WERI-Rb-1 (cell line): ENCODE measurements around the gene ENDOU.

Source experiments
- DNase-seq: peaks from one replicate; pipeline ENCODE4 v3.0.0-alpha.2; 2020
- H3K27ac ChIP-seq: fragments of 250-450 bp; sonication (Bioruptor Pico); 2 replicates; pipeline ENCODE4 v1.5.1; 2020; ENCODE audit warnings: mild to moderate bottlenecking, moderate library complexity
- H3K27me3 ChIP-seq: fragments of 250-450 bp; sonication (Bioruptor Pico); 2 replicates; pipeline ENCODE4 v1.5.1; 2021; ENCODE audit warnings: mild to moderate bottlenecking, low read depth, moderate library complexity; ENCODE audit not compliant: insufficient read depth, severe bottlenecking
- H3K36me3 ChIP-seq: fragments of 250-450 bp; sonication (Bioruptor Pico); 2 replicates; pipeline ENCODE4 v1.5.1; 2020; ENCODE audit warnings: mild to moderate bottlenecking, moderate library complexity
- H3K4me3 ChIP-seq: 2 replicates; pipeline ENCODE4 v1.5.1; 2011; ENCODE audit warnings: low read depth, mild to moderate bottlenecking, control low read depth, low read length
- H3K9me3 ChIP-seq: fragments of 250-450 bp; sonication (Bioruptor Pico); 2 replicates; pipeline ENCODE4 v1.5.1; 2021; ENCODE audit warnings: mild to moderate bottlenecking, moderate library complexity; ENCODE audit not compliant: severe bottlenecking
- CTCF ChIP-seq: IDR thresholded peaks from 2 replicates; pipeline ENCODE4 v1.5.1; 2011; ENCODE audit warnings: low read depth, mild to moderate bottlenecking, control low read depth, inconsistent platforms, low read length

Gene ENDOU

GRCh38 chr12:47714826-47715386 lies 10.4 kb downstream of the ENDOU start:
- Histone ChIP-seq H3K36me3 (no peaks in the 10 kb centered on the region), H3K27ac (no peak overlapping the region), H3K9me3 (no peaks in the 10 kb centered on the region), H3K27me3 (no peaks in the 10 kb centered on the region), H3K4me3 (no peak overlapping the region)
- no peak for DNase-seq
- no peak for TF ChIP-seq CTCF

- H3K9me3 ChIP-seq: no peaks in the 10 kb centered on the region
- no peak overlapping the region for H3K27ac ChIP-seq
- DNase-seq: no peak
- no peaks in the 10 kb centered on the region for H3K36me3 ChIP-seq
- no peaks in the 10 kb centered on the region for H3K27me3 ChIP-seq
- H3K4me3 ChIP-seq: no peak overlapping the region
- no peak for TF ChIP-seq CTCF
Measured at GRCh38 chr12:47712171-47712570, 13.1 kb downstream of the ENDOU start.

GRCh38 chr12:47711448-47711847 lies 13.8 kb downstream of the ENDOU start:
- H3K27me3 ChIP-seq: no peaks in the 10 kb centered on the region
- no peak overlapping the region for H3K27ac ChIP-seq
- DNase-seq: no peak
- no peak for TF ChIP-seq CTCF
- no peak overlapping the region for H3K4me3 ChIP-seq
- H3K9me3 ChIP-seq: no peaks in the 10 kb centered on the region
- H3K36me3 ChIP-seq: no peaks in the 10 kb centered on the region

- no peaks in the 10 kb centered on the region for H3K9me3 ChIP-seq
- no peaks in the 10 kb centered on the region for H3K27me3 ChIP-seq
- H3K27ac ChIP-seq: no peak overlapping the region
- no peak overlapping the region for H3K4me3 ChIP-seq
- no peak for DNase-seq
- no peak for TF ChIP-seq CTCF
- no peaks in the 10 kb centered on the region for H3K36me3 ChIP-seq
Measured at GRCh38 chr12:47710278-47710677, 15.0 kb downstream of the ENDOU start.

GRCh38 chr12:47709671-47710070 lies 15.6 kb downstream of the ENDOU start:
- no peak for TF ChIP-seq CTCF
- Histone ChIP-seq H3K9me3 (no peaks in the 10 kb centered on the region), H3K27ac (no peak overlapping the region), H3K36me3 (no peaks in the 10 kb centered on the region), H3K27me3 (no peaks in the 10 kb centered on the region), H3K4me3 (no peak overlapping the region)
- DNase-seq: no peak

- Histone ChIP-seq H3K36me3 (no peaks in the 10 kb centered on the region), H3K4me3 (no peak overlapping the region), H3K9me3 (no peaks in the 10 kb centered on the region), H3K27ac (no peak overlapping the region), H3K27me3 (no peaks in the 10 kb centered on the region)
- TF ChIP-seq CTCF: no peak
- no peak for DNase-seq
Measured at GRCh38 chr12:47709237-47709636, 16.1 kb downstream of the ENDOU start.
